ENCODE results near the gene FAM219B.

Gene FAM219B

DNA sequence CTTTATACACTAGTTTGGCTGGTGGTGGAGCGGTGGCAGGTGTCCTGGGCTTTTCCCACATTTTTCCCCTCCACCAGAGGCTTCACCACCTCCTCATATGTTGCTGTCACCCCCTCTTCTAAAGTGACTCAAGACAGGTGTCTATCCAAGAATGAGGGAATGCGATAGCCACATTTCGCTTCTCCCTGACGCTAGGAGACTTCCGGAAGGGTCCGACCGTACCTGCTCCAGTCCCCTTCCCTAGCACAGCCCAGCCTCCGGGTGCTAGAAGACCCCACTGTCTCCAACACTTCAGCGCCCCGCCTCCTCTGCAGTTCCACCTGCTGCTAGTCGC, 34.0 kb downstream of the FAM219B start:
- DNase-seq = no peak

DNA sequence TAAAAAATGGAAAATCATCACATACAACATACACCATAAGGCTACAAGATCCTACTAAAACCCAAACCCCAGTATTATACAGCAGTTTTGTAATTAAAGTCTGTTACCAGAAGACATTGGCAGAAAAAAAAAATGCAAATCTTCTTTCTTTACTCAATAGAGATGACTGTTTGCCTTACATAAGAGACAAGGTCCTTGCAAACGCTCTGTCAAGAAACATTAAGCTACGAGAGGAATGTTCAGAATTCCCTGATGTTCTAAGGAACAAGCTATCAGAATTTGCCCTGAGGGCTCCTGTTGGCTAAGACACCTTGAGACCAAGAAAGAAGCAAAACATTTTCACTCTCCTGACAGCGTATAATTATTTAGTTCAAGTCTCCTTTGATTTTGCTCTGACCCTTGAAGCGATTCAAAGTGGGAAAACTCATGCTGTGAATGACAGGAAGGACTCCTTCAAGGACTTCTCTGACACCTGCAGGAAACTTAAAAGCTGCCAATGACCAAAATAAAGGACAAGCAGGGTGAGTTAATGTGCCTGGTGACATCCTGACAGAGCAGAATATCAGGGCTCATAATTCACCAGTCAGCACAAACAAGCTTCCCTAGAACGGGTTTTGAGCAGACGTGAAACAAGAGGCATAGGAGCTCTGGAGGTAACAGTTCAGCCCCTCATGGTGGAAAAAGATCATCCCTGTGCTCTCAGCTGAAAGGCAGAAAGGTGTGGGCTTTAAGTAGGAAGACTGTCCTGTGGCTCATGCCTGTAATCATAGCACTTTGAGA, 36.0 kb downstream of the FAM219B start:
- no peak for DNase-seq

DNA sequence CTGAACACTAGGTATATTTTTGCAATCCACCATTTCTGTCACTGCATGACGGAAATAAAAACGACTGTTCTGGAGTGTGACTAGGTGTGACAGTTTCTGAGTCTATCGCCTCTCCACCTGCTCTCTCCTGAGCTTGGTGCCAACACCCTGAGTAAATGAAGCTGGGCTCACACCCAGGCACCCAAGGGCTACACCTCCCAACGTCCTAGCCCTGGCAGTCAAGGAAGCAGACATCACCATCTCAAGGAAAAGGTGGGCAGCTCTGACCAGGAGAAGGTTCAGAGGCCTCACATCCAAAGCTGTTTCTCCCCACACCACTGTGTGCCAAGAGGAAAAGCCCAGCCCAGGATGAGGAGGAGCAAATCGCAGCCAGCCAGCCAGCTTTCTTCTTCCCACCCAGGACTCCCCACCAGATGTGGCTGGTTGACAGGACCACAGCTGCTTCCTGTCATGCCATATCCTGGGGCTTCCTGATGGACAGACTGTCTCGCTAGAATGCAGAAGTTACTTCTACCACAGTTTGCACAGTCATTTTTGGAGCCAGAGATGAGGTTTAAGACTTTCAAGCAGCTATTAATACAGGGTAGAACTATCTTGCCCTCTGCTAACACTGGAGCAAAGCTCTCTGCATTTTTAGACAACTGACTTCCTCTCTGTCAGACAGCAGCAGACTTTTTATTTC, 36.8 kb downstream of the FAM219B start:
- no peak for DNase-seq

- DNase-seq = no peak
Measured at GRCh38 chr15:74869372-74869725, 37.3 kb downstream of the FAM219B start.

DNA sequence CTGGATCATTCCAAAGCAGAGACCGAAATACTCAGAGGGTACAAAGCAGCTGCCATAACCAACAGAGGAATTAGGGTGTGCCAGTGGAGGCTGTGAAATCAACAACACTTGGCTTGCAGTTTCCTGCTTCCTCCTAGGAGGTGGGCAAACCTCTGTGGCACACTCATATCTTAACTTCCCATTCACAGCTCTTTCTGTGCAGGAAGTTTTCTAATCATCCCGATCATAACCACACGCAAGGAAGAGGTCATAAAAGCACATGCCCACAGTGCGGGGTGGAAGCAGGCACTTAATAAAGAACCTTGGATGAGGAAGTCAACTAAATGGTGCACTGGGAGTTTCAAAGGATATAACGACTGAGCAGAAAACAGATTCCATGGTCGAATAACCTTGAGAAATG, 38.6 kb downstream of the FAM219B start:
- no peak for DNase-seq

DNA sequence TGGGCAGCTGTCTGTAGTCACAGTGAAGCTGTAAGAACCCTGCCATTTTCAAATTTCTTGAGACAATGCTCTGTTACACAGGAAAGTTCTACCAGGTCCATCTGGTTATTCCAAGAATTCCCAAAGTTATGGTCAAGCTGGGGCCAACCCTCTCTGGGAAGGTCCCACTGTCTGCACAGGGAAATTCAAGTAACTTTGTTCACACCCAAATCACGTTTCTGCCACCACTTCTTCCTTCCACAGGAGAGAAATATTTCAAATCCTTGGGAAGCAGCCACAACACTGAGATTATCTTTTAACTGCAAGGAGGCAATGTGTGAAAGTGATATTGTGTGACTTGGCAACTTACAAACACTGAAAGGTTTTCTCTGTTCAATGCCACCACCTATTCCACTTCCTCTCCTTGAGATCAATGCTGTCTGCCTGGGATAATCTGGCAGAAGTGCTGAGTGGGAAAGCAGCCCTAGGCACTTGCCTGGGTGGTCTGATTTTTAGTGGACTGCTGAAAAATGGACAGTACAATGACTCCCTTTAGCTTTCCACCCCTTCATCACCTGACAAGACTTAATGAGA, 39.1 kb downstream of the FAM219B start:
- DNase-seq = no peak

GRCh38 chr15:74866090-74866489, 40.6 kb downstream of the FAM219B start:
- no peak for DNase-seq

- DNase-seq = no peak
Measured at GRCh38 chr15:74865316-74865715, 41.3 kb downstream of the FAM219B start.

- DNase-seq = no peak
Measured at GRCh38 chr15:74864296-74864695, 42.4 kb downstream of the FAM219B start.

DNA sequence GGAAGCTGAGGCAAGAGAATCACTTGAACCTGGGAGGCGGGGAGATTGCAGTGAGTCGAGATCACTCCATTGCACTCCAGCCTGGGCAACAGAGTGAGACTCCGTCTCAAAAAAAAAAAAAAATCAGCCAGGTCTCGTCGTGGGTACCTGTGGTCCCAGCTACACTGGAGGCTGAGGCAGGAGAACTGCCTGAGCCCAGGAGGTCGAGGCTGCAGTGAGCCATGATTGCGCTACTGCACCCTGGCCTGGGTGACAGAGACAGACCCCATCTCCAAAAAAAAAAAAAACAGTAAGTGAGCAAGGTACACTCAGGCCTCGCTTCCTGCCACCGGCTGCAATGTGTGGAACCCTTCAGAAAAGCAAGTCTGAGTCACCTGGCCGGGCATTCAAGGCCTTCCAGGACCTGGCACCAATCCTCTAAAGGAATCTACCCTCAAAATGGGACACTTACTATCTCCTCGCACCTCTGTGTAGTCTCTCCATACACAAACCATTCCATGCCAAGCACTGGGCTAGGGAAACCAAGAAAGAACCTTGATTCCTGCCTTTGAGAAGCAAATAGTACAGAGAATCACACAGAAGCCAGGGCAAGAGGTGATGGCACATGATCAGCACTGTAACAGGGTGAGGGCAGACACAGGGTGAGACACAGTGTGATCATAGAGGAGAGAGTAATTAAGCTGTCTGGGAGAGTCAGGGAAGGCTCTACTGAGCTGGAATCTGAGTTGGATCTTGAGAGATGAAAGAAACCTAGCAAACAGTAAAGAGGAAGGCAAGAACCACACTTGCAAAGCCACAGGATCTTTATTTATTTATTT, 43.2 kb downstream of the FAM219B start:
- DNase-seq = no peak

DNA sequence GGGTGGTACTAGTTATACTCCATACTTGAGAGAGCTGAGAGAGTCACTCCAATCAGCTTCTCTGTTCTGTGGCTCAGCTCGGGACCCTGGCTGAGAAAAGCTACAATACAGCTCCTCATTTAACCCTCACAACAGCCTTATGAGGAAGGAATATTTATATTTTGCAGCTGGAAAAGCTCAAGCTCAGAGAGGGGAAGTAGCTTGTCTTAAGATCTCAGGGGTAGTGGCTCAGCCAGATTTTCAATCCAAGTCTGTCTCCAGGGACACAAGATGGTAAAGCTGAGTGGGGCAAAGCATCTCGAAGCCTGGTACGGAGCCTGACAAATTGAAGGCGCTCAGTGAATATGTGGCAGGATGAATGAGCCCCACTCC, 48.3 kb downstream of the FAM219B start:
- no peak for DNase-seq

- no peak for DNase-seq
Measured at GRCh38 chr15:74857671-74858368, 48.8 kb downstream of the FAM219B start.

GRCh38 chr15:74857082-74857655, 49.5 kb downstream of the FAM219B start:
- no peak for DNase-seq

DNA sequence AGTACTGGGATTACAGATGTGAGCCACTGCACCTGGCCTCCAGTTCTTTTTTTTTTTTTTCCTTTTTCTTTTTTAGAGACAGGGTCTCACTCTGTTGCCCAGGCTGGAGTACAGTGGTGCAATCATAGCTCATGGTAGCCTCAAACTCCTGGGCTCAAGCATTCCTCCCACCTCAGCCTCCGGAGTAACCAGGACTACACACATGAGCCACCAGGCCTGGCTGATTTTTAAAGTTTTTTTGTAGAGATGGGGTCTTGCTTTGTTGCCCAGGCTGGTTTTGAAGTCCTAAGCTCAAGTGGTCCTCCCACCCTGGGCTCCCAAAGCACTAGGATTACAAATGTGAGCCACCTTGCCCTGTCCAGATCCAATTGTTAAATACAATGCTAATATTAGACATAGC, 50.1 kb downstream of the FAM219B start:
- no peak for DNase-seq

GRCh38 chr15:74855857-74856256, 50.8 kb downstream of the FAM219B start:
- no peak for DNase-seq

- no peak for DNase-seq
Measured at GRCh38 chr15:74854453-74855022, 52.1 kb downstream of the FAM219B start.

GRCh38 chr15:74851960-74852359, 54.7 kb downstream of the FAM219B start:
- DNase-seq = no peak

GRCh38 chr15:74850393-74850792, 56.3 kb downstream of the FAM219B start:
- DNase-seq = no peak

All from NCI-H345 (cell line).